Endothelial cell of umbilical vein (primary cell): ENCODE measurements around the gene ANGEL1.

Experiments
- CTCF ChIP-seq, 2 donors: IDR thresholded peaks; 1 replicate in 1 of 2; 2 replicates in 1 of 2; pipeline ENCODE4 v1.5.1; 2011; ENCODE audit warnings: low read length in 2 of 2, mild to moderate bottlenecking in 2 of 2, moderate library complexity in 2 of 2, control low read depth in 1 of 2, inconsistent platforms in 1 of 2, low read depth in 1 of 2; ENCODE audit not compliant: insufficient read depth in 1 of 2; ENCODE audit errors: extremely low read depth in 1 of 2
- EZH2 ChIP-seq: IDR thresholded peaks from 2 replicates; pipeline ENCODE4 v1.6.1; 2012; ENCODE audit warnings: borderline replicate concordance, low read depth, mild to moderate bottlenecking, moderate library complexity, low read length, inconsistent platforms; ENCODE audit not compliant: severe bottlenecking
- FOS ChIP-seq: IDR thresholded peaks from 2 replicates; pipeline ENCODE4 v1.6.1; 2011; ENCODE audit warnings: mild to moderate bottlenecking, low read length, moderate library complexity, borderline replicate concordance; ENCODE audit not compliant: insufficient read depth
- JUN ChIP-seq: IDR thresholded peaks from 2 replicates; pipeline ENCODE4 v1.6.1; 2011; ENCODE audit warnings: borderline replicate concordance, low read depth; ENCODE audit not compliant: insufficient read length, insufficient read depth
- MAX ChIP-seq: IDR thresholded peaks from 2 replicates; pipeline ENCODE4 v1.6.1; 2011; ENCODE audit not compliant: insufficient read depth, insufficient read length
- POLR2A ChIP-seq: IDR thresholded peaks from 2 replicates; pipeline ENCODE4 v1.6.1; 2012; ENCODE audit warnings: low read depth, mild to moderate bottlenecking, control low read depth, low read length
- POLR2AphosphoS5 ChIP-seq: IDR thresholded peaks from 2 replicates; pipeline ENCODE4 v1.6.1; 2012; ENCODE audit warnings: low read depth, mild to moderate bottlenecking, control low read depth, low read length, moderate library complexity; ENCODE audit not compliant: insufficient read depth

- TF ChIP-seq CTCF (IDR thresholded peaks at IDR 0.05; ENCODE audit: extremely low read depth in 1 of 2, insufficient read depth in 1 of 2, low read depth in 1 of 2, low read length in 2 of 2) (no peak), POLR2A (peak; percentile 82), JUN (no peak), POLR2AphosphoS5 (peak; percentile 87), EZH2 (no peak), MAX (no peak), FOS (no peak)
These were observed 51.3 kb downstream of the ANGEL1 start, which contains the start of gene VASH1 for GRCh38 chr14:76761136-76761959.
